MM.1S (cell line): ENCODE measurements around the gene JAGN1.

ENCODE experiments used
- DNase-seq: peaks from one replicate; pipeline ENCODE4 v3.0.0-alpha.2; 2015
- H2AFZ ChIP-seq: fragments of 300-600 bp; sonication (generic); 2 replicates; pipeline ENCODE4 v1.6.0; 2016; ENCODE audit warnings: antibody characterized with exemption, low read length
- H3F3A ChIP-seq: fragments of 300-600 bp; sonication (generic); 2 replicates; pipeline ENCODE4 v1.6.1; 2016; ENCODE audit warnings: mild to moderate bottlenecking, antibody characterized with exemption, low read length, moderate library complexity, mixed read lengths; ENCODE audit not compliant: insufficient read depth
- H3K27ac ChIP-seq: fragments of 300-600 bp; sonication (generic); 2 replicates; pipeline ENCODE4 v1.5.1; 2016; ENCODE audit warnings: mild to moderate bottlenecking, low read length
- H3K27me3 ChIP-seq: fragments of 300-600 bp; sonication (generic); replicated peaks from 2 replicates; pipeline ENCODE4 v1.6.0; 2016; ENCODE audit warnings: low read length; ENCODE audit not compliant: insufficient read depth
- H3K36me3 ChIP-seq: fragments of 300-600 bp; sonication (generic); replicated peaks from 2 replicates; pipeline ENCODE4 v1.6.1; 2016; ENCODE audit warnings: mild to moderate bottlenecking, low read length, mixed read lengths; ENCODE audit not compliant: insufficient read depth
- H3K4me1 ChIP-seq: fragments of 300-600 bp; sonication (generic); 2 replicates; pipeline ENCODE4 v1.6.1; 2016; ENCODE audit warnings: low read length, mixed read lengths
- H3K4me2 ChIP-seq: fragments of 300-600 bp; sonication (generic); 2 replicates; pipeline ENCODE4 v1.6.0; 2016; ENCODE audit warnings: low read depth, low read length
- H3K4me3 ChIP-seq: fragments of 300-600 bp; sonication (generic); 2 replicates; pipeline ENCODE4 v1.5.1; 2016; ENCODE audit warnings: low read length, mixed read lengths
- H3K79me2 ChIP-seq: fragments of 300-600 bp; sonication (generic); 2 replicates; pipeline ENCODE4 v1.6.1; 2016; ENCODE audit warnings: mixed run types, low read length, mixed read lengths
- H3K9ac ChIP-seq: fragments of 300-600 bp; sonication (generic); 2 replicates; pipeline ENCODE4 v1.6.1; 2016; ENCODE audit warnings: low read length, mixed read lengths
- H3K9me2 ChIP-seq: fragments of 300-600 bp; sonication (generic); replicated peaks from 2 replicates; pipeline ENCODE4 v1.6.1; 2016; ENCODE audit warnings: mild to moderate bottlenecking, low read length, mixed read lengths; ENCODE audit not compliant: insufficient read depth
- H3K9me3 ChIP-seq: fragments of 300-600 bp; sonication (generic); replicated peaks from 2 replicates; pipeline ENCODE4 v1.6.1; 2016; ENCODE audit warnings: mild to moderate bottlenecking, low read length, mixed read lengths; ENCODE audit not compliant: insufficient read depth
- H4K20me1 ChIP-seq: fragments of 300-600 bp; sonication (generic); 2 replicates; pipeline ENCODE4 v1.6.1; 2016; ENCODE audit warnings: mild to moderate bottlenecking, low read length, moderate library complexity, mixed read lengths; ENCODE audit not compliant: insufficient read depth
- CTCF ChIP-seq: fragments of 300-600 bp; sonication (generic); IDR thresholded peaks from 2 replicates; pipeline ENCODE4 v1.5.1; 2016; ENCODE audit warnings: antibody characterized with exemption, low read length, mixed read lengths
- EZH2 ChIP-seq: fragments of 300-600 bp; sonication (generic); optimal IDR thresholded peaks from 2 replicates; pipeline ENCODE3; 2017; ENCODE audit warnings: low read depth, mild to moderate bottlenecking, antibody characterized with exemption, low read length, mixed read lengths
- EZH2phosphoT487 ChIP-seq: fragments of 300-600 bp; sonication (generic); IDR thresholded peaks from 2 replicates; pipeline ENCODE4 v1.6.1; 2018; ENCODE audit warnings: antibody characterized with exemption, low read length

Gene JAGN1

DNA sequence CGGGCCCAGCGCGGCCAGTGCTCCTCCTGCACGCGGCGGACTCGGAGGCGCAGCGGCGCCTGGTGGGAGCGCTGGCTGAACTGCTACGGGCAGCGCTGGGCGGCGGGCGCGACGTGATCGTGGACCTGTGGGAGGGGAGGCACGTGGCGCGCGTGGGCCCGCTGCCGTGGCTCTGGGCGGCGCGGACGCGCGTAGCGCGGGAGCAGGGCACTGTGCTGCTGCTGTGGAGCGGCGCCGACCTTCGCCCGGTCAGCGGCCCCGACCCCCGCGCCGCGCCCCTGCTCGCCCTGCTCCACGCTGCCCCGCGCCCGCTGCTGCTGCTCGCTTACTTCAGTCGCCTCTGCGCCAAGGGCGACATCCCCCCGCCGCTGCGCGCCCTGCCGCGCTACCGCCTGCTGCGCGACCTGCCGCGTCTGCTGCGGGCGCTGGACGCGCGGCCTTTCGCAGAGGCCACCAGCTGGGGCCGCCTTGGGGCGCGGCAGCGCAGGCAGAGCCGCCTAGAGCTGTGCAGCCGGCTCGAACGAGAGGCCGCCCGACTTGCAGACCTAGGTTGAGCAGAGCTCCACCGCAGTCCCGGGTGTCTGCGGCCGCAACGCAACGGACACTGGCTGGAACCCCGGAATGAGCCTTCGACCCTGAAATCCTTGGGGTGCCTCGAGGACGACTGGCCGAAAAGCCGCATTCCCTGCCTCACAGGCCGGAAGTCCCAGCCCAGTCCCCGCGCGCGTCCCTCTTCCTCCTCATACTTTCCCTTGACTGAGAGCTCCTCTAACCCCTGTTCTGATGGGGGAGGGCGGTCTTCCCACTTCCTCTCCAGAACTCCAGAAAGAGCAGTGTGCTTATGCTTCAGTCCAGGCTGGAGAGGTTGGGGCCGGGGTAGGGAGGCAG is 25.1 kb downstream of the JAGN1 start:
- Histone ChIP-seq H3K4me3 (peak overlapping the region; percentile 60), H3K27me3 (no peaks in the 10 kb centered on the region), H3K4me2 (peak overlapping the region; percentile 98), H3K79me2 (no peaks in the 10 kb centered on the region), H3K9ac (peak overlapping the region; percentile 2; the same call in 1 of the 2 replicates), H3F3A (no peaks in the 10 kb centered on the region), H4K20me1 (no peaks in the 10 kb centered on the region), H3K9me3 (no peaks in the 10 kb centered on the region), H2AFZ (peak overlapping the region; percentile 97), H3K27ac (no peak overlapping the region), H3K4me1 (peaks cover 5% of the 10 kb centered on the region; the same call in 1 of the 2 replicates), H3K36me3 (no peaks in the 10 kb centered on the region), H3K9me2 (no peaks in the 10 kb centered on the region)
- DNase-seq: peak; percentile 12
- TF ChIP-seq CTCF (no peak), EZH2phosphoT487 (no peak), EZH2 (no peak)

GRCh38 chr3:9916346-9916733 is 25.9 kb downstream of the JAGN1 start:
- Histone ChIP-seq H3K9ac (peak overlapping the region; percentile 24; the same call in 1 of the 2 replicates), H3K9me3 (no peaks in the 10 kb centered on the region), H3K4me2 (peak overlapping the region; percentile 94), H4K20me1 (no peaks in the 10 kb centered on the region), H3K79me2 (no peaks in the 10 kb centered on the region), H3K4me1 (peaks cover 5% of the 10 kb centered on the region; the same call in 1 of the 2 replicates), H3K27ac (no peak overlapping the region), H3F3A (no peaks in the 10 kb centered on the region), H3K4me3 (peak overlapping the region; percentile 54), H2AFZ (peak overlapping the region; percentile 81), H3K27me3 (no peaks in the 10 kb centered on the region), H3K36me3 (no peaks in the 10 kb centered on the region), H3K9me2 (no peaks in the 10 kb centered on the region)
- TF ChIP-seq EZH2phosphoT487 (no peak), EZH2 (no peak), CTCF (no peak)
- DNase-seq: no peak

DNA sequence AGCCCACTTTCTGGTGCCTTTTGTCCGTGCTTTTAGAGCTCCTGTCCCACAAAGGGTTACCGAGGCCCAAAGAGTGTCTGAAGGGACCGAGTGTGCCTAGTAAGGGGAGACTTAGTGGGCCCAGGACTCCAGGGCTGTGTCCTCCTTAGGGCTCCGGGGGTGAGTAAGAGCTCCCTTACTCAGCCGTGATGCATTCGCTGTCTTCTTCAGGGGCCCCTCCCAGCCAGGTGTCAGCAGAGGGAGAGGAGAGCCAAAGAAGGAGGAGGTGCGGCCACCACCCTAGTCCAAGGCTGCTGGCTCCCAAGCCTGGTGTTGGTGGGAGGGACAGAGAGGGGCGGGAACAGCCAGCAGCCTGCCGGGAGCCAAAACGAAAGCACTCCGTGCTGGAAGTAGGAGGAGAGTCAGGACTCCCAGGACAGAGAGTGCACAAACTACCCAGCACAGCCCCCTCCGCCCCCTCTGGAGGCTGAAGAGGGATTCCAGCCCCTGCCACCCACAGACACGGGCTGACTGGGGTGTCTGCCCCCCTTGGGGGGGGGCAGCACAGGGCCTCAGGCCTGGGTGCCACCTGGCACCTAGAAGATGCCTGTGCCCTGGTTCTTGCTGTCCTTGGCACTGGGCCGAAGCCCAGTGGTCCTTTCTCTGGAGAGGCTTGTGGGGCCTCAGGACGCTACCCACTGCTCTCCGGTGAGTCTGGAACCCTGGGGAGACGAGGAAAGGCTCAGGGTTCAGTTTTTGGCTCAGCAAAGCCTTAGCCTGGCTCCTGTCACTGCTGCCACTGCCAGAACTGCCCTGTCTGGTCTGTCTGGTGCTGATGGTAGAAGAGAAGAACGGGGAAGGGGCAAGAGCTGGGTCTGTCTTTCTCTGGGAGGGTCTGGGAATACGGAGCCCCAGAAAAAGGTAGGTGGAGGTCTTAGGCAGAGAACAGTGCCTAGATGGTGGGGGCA is 26.6 kb downstream of the JAGN1 start, which contains the start of gene IL17RC:
TSS of gene IL17RC (plus strand) at position 365 of the 947 bp plus-strand sequence. CDS start at position 583, 218 bp downstream.
- Histone ChIP-seq H3K4me3 (peak within 1 kb of the TSS; percentile 60), H3K4me1 (peaks cover 5% of the 10 kb centered on the region; the same call in 1 of the 2 replicates), H3K9me2 (no peaks in the 10 kb centered on the region), H2AFZ (peak within 1 kb of the TSS; percentile 97), H3K27ac (no peak within 1 kb of the TSS), H3K27me3 (no peaks in the 10 kb centered on the region), H3K9me3 (no peaks in the 10 kb centered on the region), H3K79me2 (no peaks in the 10 kb centered on the region), H4K20me1 (no peaks in the 10 kb centered on the region), H3K4me2 (peak within 1 kb of the TSS; percentile 98), H3K9ac (peak within 1 kb of the TSS; percentile 24; the same call in 1 of the 2 replicates), H3K36me3 (no peaks in the 10 kb centered on the region), H3F3A (no peaks in the 10 kb centered on the region)
- TF ChIP-seq CTCF (no peak), EZH2 (no peak), EZH2phosphoT487 (no peak)
- peak; percentile 24 for DNase-seq
